ENCODE data around the gene MAPK8IP1.

- TF ChIP-seq CTCF (IDR thresholded peaks at IDR 0.05) (no peak), POLR2A (IDR thresholded peaks at IDR 0.05; ENCODE audit: low read depth) (no peak), POLR2AphosphoS5 (IDR thresholded peaks at IDR 0.05) (no peak), EP300 (IDR thresholded peaks at IDR 0.05) (no peak)
Observed at GRCh38 chr11:45852712-45853101, 32.7 kb upstream of the MAPK8IP1 start.

All from esophagus muscularis mucosa (tissue), 4 donors.